DMS79 (cell line): ENCODE measurements around the gene ZNF558.

Experiments used
- DNase-seq: peaks from one replicate; lab custom pipeline; 2025; lab: John Stamatoyannopoulos, UW

Gene ZNF558

GRCh38 chr19:8832132-8833021, at the start of gene ZNF558, which contains the start of gene MBD3L1:
Gene ZNF558, minus strand, starts transcription at chr19:8832304. Its CDS starts 9,645 bp downstream, at chr19:8822659.
Gene MBD3L1, plus strand, starts transcription at chr19:8832377. Its CDS starts 10,302 bp downstream, at chr19:8842679.
- peak; percentile 97 for DNase-seq

- no peak for DNase-seq
These were observed 49.4 kb upstream of the ZNF558 start for GRCh38 chr19:8881512-8881911.

- DNase-seq, result no peak
These were observed 48.9 kb upstream of the ZNF558 start for GRCh38 chr19:8880868-8881488.

GRCh38 chr19:8877854-8878705, 46.0 kb upstream of the ZNF558 start:
- no peak for DNase-seq

GRCh38 chr19:8866344-8866743, 34.2 kb upstream of the ZNF558 start:
- DNase-seq, result no peak

- no peak for DNase-seq
These were observed 26.2 kb upstream of the ZNF558 start for GRCh38 chr19:8858260-8858659.

GRCh38 chr19:8850488-8850887, 18.4 kb upstream of the ZNF558 start:
- DNase-seq, result no peak

- no peak for DNase-seq
These were observed 17.1 kb upstream of the ZNF558 start for GRCh38 chr19:8849232-8849631.

- no peak for DNase-seq
These were observed 14.7 kb upstream of the ZNF558 start for GRCh38 chr19:8846819-8847218.

GRCh38 chr19:8840708-8841107, 8.6 kb upstream of the ZNF558 start:
- no peak for DNase-seq

GRCh38 chr19:8835877-8836276, 3.8 kb upstream of the ZNF558 start:
- DNase-seq, result no peak

- DNase-seq, result no peak
These were observed 3.3 kb upstream of the ZNF558 start for GRCh38 chr19:8835446-8835845.

- no peak for DNase-seq
These were observed 322 bp downstream of the ZNF558 start for GRCh38 chr19:8831832-8832131.

GRCh38 chr19:8831373-8831772, 731 bp downstream of the ZNF558 start:
- DNase-seq, result no peak

GRCh38 chr19:8827277-8827676, 4.8 kb downstream of the ZNF558 start:
- DNase-seq, result no peak

GRCh38 chr19:8826371-8826770, 5.7 kb downstream of the ZNF558 start:
- DNase-seq, result no peak

- DNase-seq, result no peak
These were observed 10.3 kb downstream of the ZNF558 start for GRCh38 chr19:8821748-8822241.

- DNase-seq, result no peak
These were observed 11.9 kb downstream of the ZNF558 start for GRCh38 chr19:8820234-8820633.

GRCh38 chr19:8815780-8816179, 16.3 kb downstream of the ZNF558 start:
- no peak for DNase-seq

GRCh38 chr19:8814176-8814575, 17.9 kb downstream of the ZNF558 start:
- no peak for DNase-seq

- no peak for DNase-seq
These were observed 20.6 kb downstream of the ZNF558 start for GRCh38 chr19:8811315-8812172.
